ENCODE results near the gene SSR1. TPM values are rescaled to one million over a fixed set of nuclear protein-coding genes. Genes with fewer than 3 reads are reported as not detected.
A peak's percentile ranks its signal among the peaks of the same experiment; 100 is the strongest.

SSR1 gene
- total and polyA plus RNA-seq, 2 of the 13 experiments (the other 11 are each of a cell fraction or from before 2014, with no cell fraction given), result 203 to 243 TPM

DNA sequence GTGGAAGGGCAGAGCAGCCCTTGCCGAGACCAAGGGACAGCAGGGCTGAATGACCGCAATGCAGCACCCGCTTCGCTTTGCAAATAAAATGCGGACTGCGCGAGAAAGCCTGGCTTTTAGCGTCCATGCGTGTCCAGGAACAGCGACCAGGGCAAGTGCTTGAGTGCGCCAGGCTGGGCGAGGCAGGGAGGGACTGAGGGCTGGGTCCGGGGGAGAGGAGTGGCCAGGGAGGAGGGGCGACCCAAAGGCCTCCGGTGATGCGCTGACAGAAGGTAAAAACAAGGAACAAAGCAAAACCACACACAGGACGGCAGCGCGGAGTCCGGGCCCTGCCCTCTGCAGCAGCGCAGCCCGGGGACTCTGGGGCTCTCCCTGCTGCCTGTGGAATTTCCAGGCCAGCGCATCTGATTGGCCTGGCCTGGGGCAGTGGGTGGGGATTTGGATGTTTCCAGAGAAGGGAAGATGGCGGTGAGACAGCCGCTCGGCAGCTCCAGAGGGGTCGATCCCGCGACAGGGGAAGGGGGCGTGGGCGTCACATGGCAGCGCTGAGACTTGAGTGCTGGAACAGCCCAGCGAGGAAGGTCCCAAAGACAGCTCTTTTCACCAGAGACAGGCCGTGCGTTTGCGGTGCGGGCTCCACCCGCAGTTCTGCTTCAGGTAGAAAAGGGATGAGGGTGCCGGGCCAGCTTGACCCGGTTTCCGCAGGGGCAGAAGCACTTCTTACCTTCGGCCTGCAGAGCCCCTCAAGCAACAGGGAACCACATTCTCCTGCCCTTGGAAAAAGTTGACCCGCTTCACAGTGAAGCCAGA lies 51.8 kb downstream of the SSR1 start (continued):
- TF ChIP-seq, protein P1, sequence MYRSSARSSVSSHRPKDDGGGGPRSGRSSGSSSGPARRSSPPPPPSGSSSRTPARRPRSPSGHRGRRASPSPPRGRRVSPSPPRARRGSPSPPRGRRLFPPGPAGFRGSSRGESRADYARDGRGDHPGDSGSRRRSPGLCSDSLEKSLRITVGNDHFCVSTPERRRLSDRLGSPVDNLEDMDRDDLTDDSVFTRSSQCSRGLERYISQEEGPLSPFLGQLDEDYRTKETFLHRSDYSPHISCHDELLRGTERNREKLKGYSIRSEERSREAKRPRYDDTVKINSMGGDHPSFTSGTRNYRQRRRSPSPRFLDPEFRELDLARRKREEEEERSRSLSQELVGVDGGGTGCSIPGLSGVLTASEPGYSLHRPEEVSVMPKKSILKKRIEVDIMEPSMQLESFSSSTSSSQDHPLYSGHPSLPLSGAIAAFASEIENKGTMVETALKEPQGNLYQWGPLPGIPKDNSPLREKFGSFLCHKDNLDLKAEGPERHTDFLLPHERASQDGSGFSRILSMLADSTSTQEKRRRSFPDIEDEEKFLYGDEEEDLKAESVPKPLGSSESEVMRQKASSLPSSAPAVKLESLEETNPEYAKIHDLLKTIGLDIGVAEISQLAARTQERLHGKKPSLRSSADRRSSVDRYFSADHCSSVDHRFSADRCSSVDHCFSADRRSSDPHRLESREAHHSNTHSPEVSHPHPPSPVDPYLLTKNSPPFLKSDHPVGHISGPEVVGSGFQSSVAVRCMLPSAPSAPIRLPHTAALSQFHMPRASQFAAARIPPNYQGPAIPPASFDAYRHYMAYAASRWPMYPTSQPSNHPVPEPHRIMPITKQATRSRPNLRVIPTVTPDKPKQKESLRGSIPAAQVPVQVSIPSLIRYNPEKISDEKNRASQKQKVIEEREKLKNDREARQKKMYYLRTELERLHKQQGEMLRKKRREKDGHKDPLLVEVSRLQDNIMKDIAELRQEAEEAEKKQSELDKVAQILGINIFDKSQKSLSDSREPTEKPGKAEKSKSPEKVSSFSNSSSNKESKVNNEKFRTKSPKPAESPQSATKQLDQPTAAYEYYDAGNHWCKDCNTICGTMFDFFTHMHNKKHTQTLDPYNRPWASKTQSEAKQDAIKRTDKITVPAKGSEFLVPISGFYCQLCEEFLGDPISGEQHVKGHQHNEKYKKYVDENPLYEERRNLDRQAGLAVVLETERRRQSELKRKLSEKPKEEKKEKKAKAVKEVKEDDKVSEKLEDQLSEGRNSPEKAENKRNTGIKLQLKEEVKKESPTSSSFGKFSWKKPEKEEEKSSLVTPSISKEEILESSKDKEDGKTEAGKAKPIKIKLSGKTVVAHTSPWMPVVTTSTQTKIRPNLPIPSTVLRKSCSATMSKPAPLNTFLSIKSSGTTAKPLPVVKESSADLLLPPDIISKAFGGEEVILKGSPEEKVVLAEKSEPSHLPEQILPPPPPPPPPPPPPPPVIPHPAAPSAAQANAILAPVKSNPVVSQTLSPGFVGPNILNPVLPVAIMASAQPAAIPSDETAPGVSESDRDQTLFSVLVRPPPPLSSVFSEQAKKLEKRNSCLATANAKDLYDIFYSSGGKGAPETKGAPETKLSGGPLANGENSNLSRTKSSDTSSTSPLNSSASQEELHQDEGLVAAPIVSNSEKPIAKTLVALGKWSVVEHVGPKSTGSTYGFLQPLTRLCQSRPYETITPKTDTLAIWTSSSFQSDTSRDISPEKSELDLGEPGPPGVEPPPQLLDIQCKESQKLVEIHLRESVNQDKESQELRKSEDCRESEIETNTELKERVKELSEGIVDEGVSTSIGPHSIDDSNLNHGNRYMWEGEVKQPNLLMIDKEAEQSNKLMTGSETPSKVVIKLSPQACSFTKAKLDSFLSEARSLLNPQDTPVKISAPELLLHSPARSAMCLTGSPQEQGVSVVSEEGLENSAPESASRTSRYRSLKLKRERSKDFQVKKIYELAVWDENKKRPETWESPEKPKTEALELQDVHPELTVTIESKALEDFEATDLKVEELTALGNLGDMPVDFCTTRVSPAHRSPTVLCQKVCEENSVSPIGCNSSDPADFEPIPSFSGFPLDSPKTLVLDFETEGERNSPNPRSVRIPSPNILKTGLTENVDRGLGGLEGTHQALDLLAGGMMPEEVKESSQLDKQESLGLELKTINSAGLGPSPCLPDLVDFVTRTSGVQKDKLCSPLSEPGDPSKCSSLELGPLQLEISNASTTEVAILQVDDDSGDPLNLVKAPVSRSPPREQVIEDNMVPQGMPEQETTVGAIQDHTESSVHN (CRISPR knock-in tag; IDR thresholded peaks at IDR 0.05), result peak; percentile 67; the same call in 1 of the 2 replicates
- TF ChIP-seq ZNF777 (CRISPR knock-in tag; IDR thresholded peaks at IDR 0.05) (peak; percentile 24; the same call in 1 of the 2 replicates), HDAC1 (CRISPR knock-in tag; IDR thresholded peaks at IDR 0.05) (peak; percentile 94), ZNF724P (CRISPR knock-in tag; IDR thresholded peaks at IDR 0.05; ENCODE audit: borderline replicate concordance) (peak; percentile 49; the same call in 1 of the 2 replicates), PCBP1 (IDR thresholded peaks at IDR 0.05; ENCODE audit: borderline replicate concordance, low read depth, low read length) (peak; percentile 87; the same call in 1 of the 2 replicates), PPARG (CRISPR knock-in tag; conservative IDR thresholded peaks at IDR 0.05) (0 out of 2 replicates have a peak, but pooled peaks have one; percentile 36), SP1 (IDR thresholded peaks at IDR 0.05) (no peak), SP1 (CRISPR knock-in tag; IDR thresholded peaks at IDR 0.05) (peak; percentile 71; the same call in 1 of the 2 replicates), ZMYM4 (CRISPR knock-in tag; IDR thresholded peaks at IDR 0.05) (peak; percentile 83; the same call in 1 of the 2 replicates), POLR2AphosphoS2 (IDR thresholded peaks at IDR 0.05; ENCODE audit: low read depth, low read length) (no peak), ZSCAN21 (CRISPR knock-in tag; IDR thresholded peaks at IDR 0.05; ENCODE audit: borderline replicate concordance) (peak; percentile 85; the same call in 1 of the 2 replicates), ATRX (CRISPR knock-in tag; IDR thresholded peaks at IDR 0.05; ENCODE audit: borderline replicate concordance) (no peak), ZNF883 (CRISPR knock-in tag; IDR thresholded peaks at IDR 0.05; ENCODE audit: not compliant biosample characterization) (peak; percentile 73)
- TF ChIP-seq, protein P2, sequence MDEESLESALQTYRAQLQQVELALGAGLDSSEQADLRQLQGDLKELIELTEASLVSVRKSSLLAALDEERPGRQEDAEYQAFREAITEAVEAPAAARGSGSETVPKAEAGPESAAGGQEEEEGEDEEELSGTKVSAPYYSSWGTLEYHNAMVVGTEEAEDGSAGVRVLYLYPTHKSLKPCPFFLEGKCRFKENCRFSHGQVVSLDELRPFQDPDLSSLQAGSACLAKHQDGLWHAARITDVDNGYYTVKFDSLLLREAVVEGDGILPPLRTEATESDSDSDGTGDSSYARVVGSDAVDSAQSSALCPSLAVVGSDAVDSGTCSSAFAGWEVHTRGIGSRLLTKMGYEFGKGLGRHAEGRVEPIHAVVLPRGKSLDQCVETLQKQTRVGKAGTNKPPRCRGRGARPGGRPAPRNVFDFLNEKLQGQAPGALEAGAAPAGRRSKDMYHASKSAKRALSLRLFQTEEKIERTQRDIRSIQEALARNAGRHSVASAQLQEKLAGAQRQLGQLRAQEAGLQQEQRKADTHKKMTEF (CRISPR knock-in tag; IDR thresholded peaks at IDR 0.05), result peak; percentile 86; the same call in 1 of the 2 replicates
- TF ChIP-seq, protein P3, sequence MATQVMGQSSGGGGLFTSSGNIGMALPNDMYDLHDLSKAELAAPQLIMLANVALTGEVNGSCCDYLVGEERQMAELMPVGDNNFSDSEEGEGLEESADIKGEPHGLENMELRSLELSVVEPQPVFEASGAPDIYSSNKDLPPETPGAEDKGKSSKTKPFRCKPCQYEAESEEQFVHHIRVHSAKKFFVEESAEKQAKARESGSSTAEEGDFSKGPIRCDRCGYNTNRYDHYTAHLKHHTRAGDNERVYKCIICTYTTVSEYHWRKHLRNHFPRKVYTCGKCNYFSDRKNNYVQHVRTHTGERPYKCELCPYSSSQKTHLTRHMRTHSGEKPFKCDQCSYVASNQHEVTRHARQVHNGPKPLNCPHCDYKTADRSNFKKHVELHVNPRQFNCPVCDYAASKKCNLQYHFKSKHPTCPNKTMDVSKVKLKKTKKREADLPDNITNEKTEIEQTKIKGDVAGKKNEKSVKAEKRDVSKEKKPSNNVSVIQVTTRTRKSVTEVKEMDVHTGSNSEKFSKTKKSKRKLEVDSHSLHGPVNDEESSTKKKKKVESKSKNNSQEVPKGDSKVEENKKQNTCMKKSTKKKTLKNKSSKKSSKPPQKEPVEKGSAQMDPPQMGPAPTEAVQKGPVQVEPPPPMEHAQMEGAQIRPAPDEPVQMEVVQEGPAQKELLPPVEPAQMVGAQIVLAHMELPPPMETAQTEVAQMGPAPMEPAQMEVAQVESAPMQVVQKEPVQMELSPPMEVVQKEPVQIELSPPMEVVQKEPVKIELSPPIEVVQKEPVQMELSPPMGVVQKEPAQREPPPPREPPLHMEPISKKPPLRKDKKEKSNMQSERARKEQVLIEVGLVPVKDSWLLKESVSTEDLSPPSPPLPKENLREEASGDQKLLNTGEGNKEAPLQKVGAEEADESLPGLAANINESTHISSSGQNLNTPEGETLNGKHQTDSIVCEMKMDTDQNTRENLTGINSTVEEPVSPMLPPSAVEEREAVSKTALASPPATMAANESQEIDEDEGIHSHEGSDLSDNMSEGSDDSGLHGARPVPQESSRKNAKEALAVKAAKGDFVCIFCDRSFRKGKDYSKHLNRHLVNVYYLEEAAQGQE (IDR thresholded peaks at IDR 0.05; ENCODE audit: borderline replicate concordance in 1 of 2, low read depth in 1 of 2, low read length in 2 of 2), result peak in 1 of 2 experiments; percentile 49; a peak in 1 of 4 replicates
